Measurements from ENCODE around the gene OR7D4. TPM values are rescaled to one million over a fixed set of nuclear protein-coding genes. Genes with fewer than 3 reads are reported as not detected.

Gene OR7D4
- polyA plus RNA-seq, 1 donor (not counting 4 experiments of a cell fraction or from before 2014, with no cell fraction given): not detected

DNA sequence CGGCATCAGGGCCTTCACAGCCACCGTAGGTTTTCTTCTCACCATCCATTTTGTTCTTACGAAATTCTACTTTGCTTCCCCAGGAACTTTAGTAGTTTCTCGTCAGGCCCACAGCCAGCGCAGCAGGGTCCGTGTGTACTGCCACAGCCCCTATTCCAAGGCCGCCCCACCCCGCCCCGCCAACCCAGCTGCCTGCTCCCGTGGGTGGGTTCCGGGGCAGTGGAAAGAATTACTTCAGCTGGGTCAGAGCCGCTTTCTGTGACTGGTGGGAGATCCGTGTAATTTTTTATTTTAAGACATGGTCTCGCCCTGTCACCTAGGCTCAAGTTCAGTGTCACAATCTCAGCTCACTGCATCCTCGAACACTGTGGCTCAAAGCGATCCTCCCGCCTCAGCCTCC lies 36.4 kb downstream of the OR7D4 start:
- Histone ChIP-seq H3K4me3 (ENCODE audit: control insufficient read depth in 2 of 3, extremely low read depth in 1 of 3, insufficient read depth in 2 of 3, low read depth in 1 of 3, low read length in 3 of 3) (no peak overlapping the region), H3K36me3 (ENCODE audit: control insufficient read depth in 2 of 2, extremely low read depth in 1 of 2, insufficient read depth in 2 of 2, low read length in 2 of 2) (no peaks in the 10 kb centered on the region), H3K4me1 (ENCODE audit: control insufficient read depth, extremely low read depth, insufficient read depth, low read length) (no peaks in the 10 kb centered on the region), H2AFZ (ENCODE audit: control insufficient read depth, low read length) (no peak overlapping the region), H3K79me2 (ENCODE audit: control insufficient read depth, insufficient read depth, low read length) (no peaks in the 10 kb centered on the region), H3K4me2 (ENCODE audit: control insufficient read depth, extremely low read depth, insufficient read depth, low read depth, low read length) (no peak overlapping the region), H3K9me1 (ENCODE audit: control insufficient read depth, extremely low read depth, insufficient read depth, low read length) (no peaks in the 10 kb centered on the region), H3K27me3 (ENCODE audit: control insufficient read depth, extremely low read depth, insufficient read depth, low read length) (no peaks in the 10 kb centered on the region), H3K9me3 (ENCODE audit: control insufficient read depth, low read depth, low read length) (no peaks in the 10 kb centered on the region), H3K9ac (ENCODE audit: control insufficient read depth, extremely low read depth, insufficient read depth, low read length) (no peak overlapping the region), H3K27ac (ENCODE audit: control insufficient read depth, insufficient read depth, low read length) (no peak overlapping the region), H4K20me1 (ENCODE audit: control insufficient read depth, extremely low read depth, insufficient read depth, low read length) (no peaks in the 10 kb centered on the region)
- dilution Hi-C loops (cut with MboI; ENCODE audit: extremely low pct_ligation_motif_present, low sequenced_read_pairs): no loop called here
- TF ChIP-seq, protein P1, sequence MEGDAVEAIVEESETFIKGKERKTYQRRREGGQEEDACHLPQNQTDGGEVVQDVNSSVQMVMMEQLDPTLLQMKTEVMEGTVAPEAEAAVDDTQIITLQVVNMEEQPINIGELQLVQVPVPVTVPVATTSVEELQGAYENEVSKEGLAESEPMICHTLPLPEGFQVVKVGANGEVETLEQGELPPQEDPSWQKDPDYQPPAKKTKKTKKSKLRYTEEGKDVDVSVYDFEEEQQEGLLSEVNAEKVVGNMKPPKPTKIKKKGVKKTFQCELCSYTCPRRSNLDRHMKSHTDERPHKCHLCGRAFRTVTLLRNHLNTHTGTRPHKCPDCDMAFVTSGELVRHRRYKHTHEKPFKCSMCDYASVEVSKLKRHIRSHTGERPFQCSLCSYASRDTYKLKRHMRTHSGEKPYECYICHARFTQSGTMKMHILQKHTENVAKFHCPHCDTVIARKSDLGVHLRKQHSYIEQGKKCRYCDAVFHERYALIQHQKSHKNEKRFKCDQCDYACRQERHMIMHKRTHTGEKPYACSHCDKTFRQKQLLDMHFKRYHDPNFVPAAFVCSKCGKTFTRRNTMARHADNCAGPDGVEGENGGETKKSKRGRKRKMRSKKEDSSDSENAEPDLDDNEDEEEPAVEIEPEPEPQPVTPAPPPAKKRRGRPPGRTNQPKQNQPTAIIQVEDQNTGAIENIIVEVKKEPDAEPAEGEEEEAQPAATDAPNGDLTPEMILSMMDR (optimal IDR thresholded peaks at IDR 0.05 in 1 of 3, IDR thresholded peaks at IDR 0.05 in 1 of 3, conservative IDR thresholded peaks at IDR 0.05 in 1 of 3; ENCODE audit: extremely low read depth in 1 of 3, insufficient read depth in 2 of 3, low read length in 3 of 3): no peak
- TF ChIP-seq EZH2 (IDR thresholded peaks at IDR 0.05; ENCODE audit: low read length): no peak
- DNase-seq (ENCODE audit: low read depth, low spot score): no peak
- no peak for FAIRE-seq

DNA sequence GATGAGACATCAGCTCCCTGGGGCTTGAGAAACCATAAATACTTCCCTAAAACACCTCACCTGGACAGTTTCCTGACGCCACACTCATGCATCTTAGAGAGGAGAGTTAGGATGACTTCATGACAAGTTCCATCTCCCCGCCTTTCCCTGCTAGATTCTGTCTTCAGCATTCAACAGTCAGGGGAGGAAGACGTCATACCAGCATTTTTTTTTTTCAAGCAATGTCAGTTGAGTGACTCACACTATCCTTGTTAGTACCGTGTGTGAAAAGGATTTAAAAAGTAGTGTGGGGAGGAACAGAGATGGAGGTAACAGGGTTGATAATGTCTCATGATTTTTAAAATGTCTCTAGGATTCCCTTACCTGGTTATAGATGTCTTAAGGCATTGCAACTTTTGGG lies 40.5 kb downstream of the OR7D4 start, which contains the start of gene OR7D2:
Gene OR7D2 (plus strand): TSS at position 79 of the 400 bp plus-strand sequence. CDS start 6,803 bp downstream, outside the sequence.
- no peaks in the 10 kb centered on the region for H3K4me1 ChIP-seq (ENCODE audit: control insufficient read depth, extremely low read depth, insufficient read depth, low read length)
- H3K79me2 ChIP-seq (ENCODE audit: control insufficient read depth, insufficient read depth, low read length): no peaks in the 10 kb centered on the region
- no peak within 1 kb of the TSS for H3K27ac ChIP-seq (ENCODE audit: control insufficient read depth, insufficient read depth, low read length)
- no peak within 1 kb of the TSS for H3K4me2 ChIP-seq (ENCODE audit: control insufficient read depth, extremely low read depth, insufficient read depth, low read depth, low read length)
- H3K4me3 ChIP-seq (ENCODE audit: control insufficient read depth in 2 of 3, extremely low read depth in 1 of 3, insufficient read depth in 2 of 3, low read depth in 1 of 3, low read length in 3 of 3): no peak within 1 kb of the TSS
- H3K9ac ChIP-seq (ENCODE audit: control insufficient read depth, extremely low read depth, insufficient read depth, low read length): no peak within 1 kb of the TSS
- DNase-seq (ENCODE audit: low read depth, low spot score): no peak
- no peaks in the 10 kb centered on the region for H4K20me1 ChIP-seq (ENCODE audit: control insufficient read depth, extremely low read depth, insufficient read depth, low read length)
- no peak within 1 kb of the TSS for H2AFZ ChIP-seq (ENCODE audit: control insufficient read depth, low read length)
- no peaks in the 10 kb centered on the region for H3K9me1 ChIP-seq (ENCODE audit: control insufficient read depth, extremely low read depth, insufficient read depth, low read length)
- dilution Hi-C loops (cut with MboI; ENCODE audit: extremely low pct_ligation_motif_present, low sequenced_read_pairs): no loop called here
- no peaks in the 10 kb centered on the region for H3K27me3 ChIP-seq (ENCODE audit: control insufficient read depth, extremely low read depth, insufficient read depth, low read length)
- FAIRE-seq: no peak
- no peaks in the 10 kb centered on the region for H3K36me3 ChIP-seq (ENCODE audit: control insufficient read depth in 2 of 2, extremely low read depth in 1 of 2, insufficient read depth in 2 of 2, low read length in 2 of 2)
- TF ChIP-seq EZH2 (IDR thresholded peaks at IDR 0.05; ENCODE audit: low read length): no peak
- TF ChIP-seq, protein P1 (optimal IDR thresholded peaks at IDR 0.05 in 1 of 3, IDR thresholded peaks at IDR 0.05 in 1 of 3, conservative IDR thresholded peaks at IDR 0.05 in 1 of 3; ENCODE audit: extremely low read depth in 1 of 3, insufficient read depth in 2 of 3, low read length in 3 of 3): no peak
- H3K9me3 ChIP-seq (ENCODE audit: control insufficient read depth, low read depth, low read length): no peaks in the 10 kb centered on the region

All from keratinocyte (primary cell).